Muscle of leg (tissue), 11 donors: ENCODE data around the gene MRPS15. TPM values are rescaled to one million over a fixed set of nuclear protein-coding genes. Genes with fewer than 3 reads are reported as not detected.

Source experiments
- DNase-seq: peaks from one replicate; pipeline ENCODE4 v3.0.0; 2013
- H3K27ac ChIP-seq: one replicate; pipeline ENCODE4 v1.5.1; 2013; ENCODE audit warnings: mild to moderate bottlenecking, low read length, control low read depth
- H3K27me3 ChIP-seq: one replicate; pipeline ENCODE4 v1.6.1; 2013; ENCODE audit warnings: low read length; ENCODE audit not compliant: control insufficient read depth, insufficient read depth
- H3K36me3 ChIP-seq: one replicate; pipeline ENCODE4 v1.6.1; 2013; ENCODE audit warnings: low read length; ENCODE audit not compliant: control insufficient read depth, insufficient read depth
- H3K4me1 ChIP-seq: one replicate; pipeline ENCODE4 v1.6.1; 2013; ENCODE audit warnings: low read length; ENCODE audit not compliant: control insufficient read depth, insufficient read depth
- H3K4me3 ChIP-seq: one replicate; pipeline ENCODE4 v1.5.1; 2013; ENCODE audit warnings: low read length, control low read depth
- H3K9me3 ChIP-seq: replicated peaks from 2 replicates; pipeline ENCODE4 v1.6.1; 2013; ENCODE audit warnings: low read depth, low read length; ENCODE audit not compliant: control insufficient read depth
- WGBS: methylation state at CpG from one replicate; pipeline ENCODE4 v1.1.5; 2013; ENCODE audit warnings: missing lambda C conversion rate; ENCODE audit not compliant: insufficient coverage; 5-methylcytosine and 5-hydroxymethylcytosine counted together
- polyA plus RNA-seq, 8 donors: library from polyadenylated mRNA; unstranded; fragments of 120-200 nt; gene quantifications; one replicate each; pipeline versions ENCODE4 v1.2.1 to v1.2.3, GENCODE V29; 2013; ENCODE audit warnings: inconsistent platforms in 1 of 8, low replicate concordance in 1 of 8; ENCODE audit not compliant: insufficient read length in 8 of 8, insufficient read depth in 1 of 8
- total RNA-seq: library from RNA; stranded (reverse); fragments of 120-200 nt; gene quantifications from one replicate; pipeline ENCODE4 v1.2.4, GENCODE V29; 2013

MRPS15 gene
- total and polyA plus RNA-seq, 9 donors: 44.6 to 65.6 (median 59.8) TPM

- peaks cover 4% of the 10 kb centered on the region for H3K4me1 ChIP-seq
- WGBS: 85% methylated on average over 2 of the region's 5 CpGs
These were observed 12.8 kb upstream of the MRPS15 start for GRCh38 chr1:36476945-36477344.

DNA sequence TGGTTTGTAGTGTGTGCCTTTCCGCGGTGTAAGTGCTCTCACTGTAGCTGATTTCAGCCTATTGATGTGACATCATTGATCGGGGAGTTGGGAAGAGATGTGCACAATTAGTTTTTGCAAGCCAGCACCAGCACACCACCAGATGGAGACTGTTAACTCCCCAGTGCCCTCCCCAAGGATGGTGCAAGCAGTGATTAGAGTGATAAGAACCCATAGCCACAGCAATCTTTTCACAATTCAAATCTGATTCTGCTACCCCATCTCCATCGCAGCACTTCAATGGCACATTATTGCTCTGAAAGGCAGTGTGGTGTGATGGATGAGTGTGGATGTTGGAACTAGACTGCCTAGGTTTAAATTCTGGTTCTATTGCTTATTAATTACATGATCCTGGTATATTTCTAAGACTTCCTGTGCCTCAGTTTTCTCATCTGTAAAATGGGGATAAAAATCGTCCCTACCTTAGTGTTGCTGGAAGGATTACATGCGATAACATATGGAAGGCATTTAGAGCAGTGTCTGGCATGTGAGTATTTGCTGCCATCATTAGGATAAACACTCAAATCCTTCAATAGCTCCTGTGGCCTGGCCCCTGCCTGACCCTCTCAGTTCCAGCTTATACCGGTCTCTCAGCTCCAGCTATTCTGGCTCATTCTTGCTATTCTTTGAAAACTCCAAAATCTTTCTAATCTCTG, 11.9 kb upstream of the MRPS15 start:
- Histone ChIP-seq H3K27me3 (no peaks in the 10 kb centered on the region), H3K36me3 (no peaks in the 10 kb centered on the region), H3K27ac (no peak overlapping the region), H3K9me3 (no peaks in the 10 kb centered on the region), H3K4me3 (no peak overlapping the region), H3K4me1 (peaks cover 9% of the 10 kb centered on the region)
- no peak for DNase-seq
- no CpG with 5 or more reads among the region's 7 CpGs for WGBS

More at GRCh38 chr1:36476945-36477344, 12.8 kb upstream of the MRPS15 start:
- H3K4me3 ChIP-seq: no peak overlapping the region
- H3K27me3 ChIP-seq: no peaks in the 10 kb centered on the region
- DNase-seq: no peak
- no peaks in the 10 kb centered on the region for H3K9me3 ChIP-seq
- H3K36me3 ChIP-seq: no peaks in the 10 kb centered on the region
- no peak overlapping the region for H3K27ac ChIP-seq

DNA sequence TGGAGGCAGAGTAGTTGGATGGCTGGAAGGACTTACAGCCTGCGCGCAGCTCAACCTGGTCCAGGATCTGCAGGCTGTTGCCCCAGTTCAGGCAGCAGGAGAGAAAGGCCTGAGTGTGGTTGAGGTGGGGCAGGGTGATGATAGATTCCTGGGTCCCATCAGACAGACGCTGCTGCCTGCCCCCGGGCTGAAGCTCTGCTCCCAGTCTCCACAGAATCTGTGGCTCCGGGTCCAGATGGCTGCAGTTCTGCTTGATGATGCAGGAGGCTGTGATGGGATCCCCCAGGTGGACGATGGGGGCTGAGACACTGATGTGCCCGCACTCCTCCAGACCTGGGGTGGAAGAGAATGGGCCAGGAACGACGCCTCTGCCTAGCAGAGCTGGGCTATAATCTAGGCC, 11.2 kb upstream of the MRPS15 start:
- H3K36me3 ChIP-seq: no peaks in the 10 kb centered on the region
- DNase-seq: no peak
- H3K9me3 ChIP-seq: no peaks in the 10 kb centered on the region
- WGBS: 54% methylated on average over 9 of the region's 9 CpGs
- no peaks in the 10 kb centered on the region for H3K27me3 ChIP-seq
- peaks cover 9% of the 10 kb centered on the region for H3K4me1 ChIP-seq
- H3K4me3 ChIP-seq: no peak overlapping the region
- no peak overlapping the region for H3K27ac ChIP-seq

DNA sequence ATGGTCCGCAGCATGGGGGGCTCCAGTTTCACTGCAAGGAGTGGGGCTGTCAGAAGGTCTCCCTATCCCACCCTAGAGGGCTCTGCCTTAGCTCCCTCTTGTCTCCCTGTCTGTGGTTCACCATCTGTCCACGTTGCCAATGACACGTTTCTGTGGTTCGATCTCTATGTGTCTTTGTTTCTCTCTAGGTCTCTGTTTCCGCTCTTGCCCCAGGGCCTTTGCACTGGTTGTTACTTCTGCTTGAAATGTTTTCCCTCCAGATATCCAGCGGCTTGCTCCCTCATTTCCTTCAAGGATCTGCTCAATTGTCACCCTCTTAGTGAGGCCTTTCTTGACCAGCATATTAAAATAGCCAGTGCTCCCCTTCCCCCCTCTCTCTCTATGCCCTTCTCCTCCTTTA, 8.5 kb upstream of the MRPS15 start:
- H3K4me1 ChIP-seq: peaks cover 9% of the 10 kb centered on the region
- DNase-seq: no peak
- H3K4me3 ChIP-seq: no peak overlapping the region
- 65% methylated on average over 6 of the region's 6 CpGs for WGBS
- no peaks in the 10 kb centered on the region for H3K36me3 ChIP-seq
- no peaks in the 10 kb centered on the region for H3K27me3 ChIP-seq
- H3K27ac ChIP-seq: no peak overlapping the region
- H3K9me3 ChIP-seq: no peaks in the 10 kb centered on the region

DNA sequence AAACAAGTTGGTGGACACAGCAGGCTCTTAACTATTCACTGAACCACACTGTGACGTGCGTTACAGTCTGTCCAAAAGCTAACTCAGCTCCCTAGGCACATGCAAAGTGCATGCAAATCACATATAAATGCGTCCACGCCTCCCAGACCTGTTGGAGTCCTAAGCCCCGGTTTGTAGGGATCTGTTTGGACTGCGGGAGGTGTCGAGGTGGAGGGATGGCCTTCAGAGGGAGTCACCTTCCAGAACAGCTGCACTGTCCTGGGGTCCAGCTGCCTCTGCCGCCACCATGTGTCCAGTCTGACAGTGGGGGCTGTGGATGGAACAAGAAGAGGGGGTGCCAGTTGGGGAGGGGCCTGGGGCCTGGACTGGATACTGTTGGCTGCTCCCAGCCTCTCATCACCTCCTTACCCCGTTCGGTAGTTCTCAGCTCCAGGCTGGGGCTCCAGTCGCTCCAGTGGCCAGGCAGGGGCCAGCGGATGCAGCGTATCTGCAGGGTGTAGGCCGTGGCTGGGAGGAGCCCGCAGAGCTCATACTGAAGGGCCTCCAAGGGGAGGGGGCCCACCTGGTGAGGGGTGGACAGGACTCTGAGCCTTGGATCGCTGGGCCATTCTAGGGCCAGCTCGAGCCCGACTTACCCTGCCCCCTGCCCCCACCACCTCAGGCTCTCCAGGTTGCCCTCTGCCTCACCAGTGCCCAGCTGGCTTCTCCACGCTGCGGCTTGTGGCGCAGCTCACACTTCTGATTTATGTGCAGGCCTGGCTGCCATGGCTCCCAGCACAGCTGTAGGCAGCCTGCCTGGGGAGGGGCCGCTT, 7.9 kb upstream of the MRPS15 start:
- H3K27ac ChIP-seq: no peak overlapping the region
- no peak for DNase-seq
- peaks cover 9% of the 10 kb centered on the region for H3K4me1 ChIP-seq
- no peaks in the 10 kb centered on the region for H3K36me3 ChIP-seq
- 22% methylated on average over 12 of the region's 22 CpGs for WGBS
- no peak overlapping the region for H3K4me3 ChIP-seq
- no peaks in the 10 kb centered on the region for H3K9me3 ChIP-seq
- no peaks in the 10 kb centered on the region for H3K27me3 ChIP-seq

GRCh38 chr1:36469163-36469562, 5.0 kb upstream of the MRPS15 start:
- Histone ChIP-seq H3K27ac (no peak overlapping the region), H3K4me1 (peaks cover 12% of the 10 kb centered on the region), H3K4me3 (no peak overlapping the region), H3K36me3 (no peaks in the 10 kb centered on the region), H3K9me3 (no peaks in the 10 kb centered on the region), H3K27me3 (no peaks in the 10 kb centered on the region)
- no peak for DNase-seq
- WGBS: 34% methylated on average over 2 of the region's 2 CpGs

- no peaks in the 10 kb centered on the region for H3K27me3 ChIP-seq
- WGBS: 87% methylated on average over 9 of the region's 10 CpGs
- no peaks in the 10 kb centered on the region for H3K36me3 ChIP-seq
- H3K4me3 ChIP-seq: no peak overlapping the region
- H3K9me3 ChIP-seq: no peaks in the 10 kb centered on the region
- DNase-seq: no peak
- peaks cover 17% of the 10 kb centered on the region for H3K4me1 ChIP-seq
- H3K27ac ChIP-seq: no peak overlapping the region
These were observed 3.7 kb upstream of the MRPS15 start for GRCh38 chr1:36467700-36468455.

DNA sequence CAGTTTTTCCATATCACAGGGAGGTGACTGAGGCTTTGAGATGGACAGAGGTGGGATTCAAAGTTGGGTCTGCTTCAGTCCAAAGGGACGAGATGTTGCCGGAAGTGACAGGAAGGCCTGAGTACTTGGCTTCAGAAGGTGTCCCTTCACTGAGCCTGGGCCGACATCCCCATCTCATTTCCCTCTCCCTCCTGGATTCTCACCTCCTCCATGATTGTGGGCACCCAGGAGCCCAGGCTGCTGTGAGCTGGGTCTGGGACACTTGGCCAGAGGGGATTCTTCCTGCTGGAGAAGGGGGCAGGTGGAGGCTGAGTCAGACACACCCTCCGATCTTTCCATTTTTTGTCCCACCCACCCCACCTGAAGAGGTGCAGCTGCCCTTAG, 2.8 kb upstream of the MRPS15 start:
- Histone ChIP-seq H3K4me1 (peaks cover 13% of the 10 kb centered on the region), H3K27ac (no peak overlapping the region), H3K36me3 (peaks cover 6% of the 10 kb centered on the region), H3K27me3 (no peaks in the 10 kb centered on the region), H3K9me3 (no peaks in the 10 kb centered on the region), H3K4me3 (no peak overlapping the region)
- WGBS: 82% methylated on average over 2 of the region's 4 CpGs
- no peak for DNase-seq

GRCh38 chr1:36466370-36467026, 2.3 kb upstream of the MRPS15 start:
- no peak overlapping the region for H3K27ac ChIP-seq

More at GRCh38 chr1:36466370-36467026, 2.3 kb upstream of the MRPS15 start:
- no peaks in the 10 kb centered on the region for H3K9me3 ChIP-seq
- H3K36me3 ChIP-seq: peaks cover 9% of the 10 kb centered on the region
- no peaks in the 10 kb centered on the region for H3K27me3 ChIP-seq
- H3K4me3 ChIP-seq: no peak overlapping the region
- no peak for DNase-seq
- WGBS: 84% methylated on average over 11 of the region's 12 CpGs
- peaks cover 8% of the 10 kb centered on the region for H3K4me1 ChIP-seq
